ENCODE measurements around the gene PAN3.
A peak's percentile ranks its signal among the peaks of the same experiment; 100 is the strongest.

PAN3 gene

GRCh38 chr13:28117689-28118377 is 20.5 kb upstream of the PAN3 start:
- TF ChIP-seq NFRKB (IDR thresholded peaks at IDR 0.05): no peak
- no peak for TF ChIP-seq SUZ12 (IDR thresholded peaks at IDR 0.05)
- TF ChIP-seq TARDBP (IDR thresholded peaks at IDR 0.05): no peak
- no peak for TF ChIP-seq CTBP1 (IDR thresholded peaks at IDR 0.05; ENCODE audit: borderline replicate concordance)
- no peak for TF ChIP-seq FOXK2 (IDR thresholded peaks at IDR 0.05)
- no peak for TF ChIP-seq PKNOX1 (IDR thresholded peaks at IDR 0.05)
- TF ChIP-seq LEF1 (IDR thresholded peaks at IDR 0.05; ENCODE audit: borderline replicate concordance): no peak
- TF ChIP-seq HDGF (IDR thresholded peaks at IDR 0.05; ENCODE audit: borderline replicate concordance): no peak
- TF ChIP-seq SP1 (IDR thresholded peaks at IDR 0.05): no peak
- no peak for TF ChIP-seq ZNF384 (IDR thresholded peaks at IDR 0.05)
- TF ChIP-seq FOXM1 (IDR thresholded peaks at IDR 0.05; ENCODE audit: borderline replicate concordance): no peak
- no peak for TF ChIP-seq ARNT (IDR thresholded peaks at IDR 0.05)
- TF ChIP-seq ELF4 (IDR thresholded peaks at IDR 0.05): no peak
- TF ChIP-seq BHLHE40 (IDR thresholded peaks at IDR 0.05; ENCODE audit: borderline replicate concordance): no peak
- no peak for TF ChIP-seq FOXA1 (IDR thresholded peaks at IDR 0.05)
- TF ChIP-seq L3MBTL2 (conservative IDR thresholded peaks at IDR 0.05): no peak
- DNase-seq (ENCODE audit: extremely low spot score): no peak
- ChIA-PET POLR2A (no interaction called here), CTCF (interaction anchor here (0.5 to 1.1 kb wide), 2 partner anchors 23 to 45 kb away, joined by 3 to 7 read pairs; no protein-coding TSS in a partner anchor)

- TF ChIP-seq PKNOX1 (IDR thresholded peaks at IDR 0.05) (peak; percentile 22; the same call in 1 of the 2 replicates), ELF4 (IDR thresholded peaks at IDR 0.05) (no peak), FOXK2 (IDR thresholded peaks at IDR 0.05) (no peak), BHLHE40 (IDR thresholded peaks at IDR 0.05; ENCODE audit: borderline replicate concordance) (no peak), ZNF384 (IDR thresholded peaks at IDR 0.05) (no peak), LEF1 (IDR thresholded peaks at IDR 0.05; ENCODE audit: borderline replicate concordance) (no peak)
- ChIA-PET CTCF (no interaction called here), POLR2A (no interaction called here)
- DNase-seq (ENCODE audit: extremely low spot score): no peak
Observed at GRCh38 chr13:28120317-28120716, 18.0 kb upstream of the PAN3 start.

GRCh38 chr13:28121224-28121623 is 17.1 kb upstream of the PAN3 start:
- ChIA-PET POLR2A (no interaction called here), CTCF (no interaction called here)
- TF ChIP-seq CTBP1 (IDR thresholded peaks at IDR 0.05; ENCODE audit: borderline replicate concordance) (no peak), FOXK2 (IDR thresholded peaks at IDR 0.05) (no peak), BHLHE40 (IDR thresholded peaks at IDR 0.05; ENCODE audit: borderline replicate concordance) (no peak), ELF4 (IDR thresholded peaks at IDR 0.05) (no peak), L3MBTL2 (conservative IDR thresholded peaks at IDR 0.05) (no peak), ARNT (IDR thresholded peaks at IDR 0.05) (no peak), TARDBP (IDR thresholded peaks at IDR 0.05) (no peak), HDGF (IDR thresholded peaks at IDR 0.05; ENCODE audit: borderline replicate concordance) (no peak), LEF1 (IDR thresholded peaks at IDR 0.05; ENCODE audit: borderline replicate concordance) (no peak), SUZ12 (IDR thresholded peaks at IDR 0.05) (no peak), NFRKB (IDR thresholded peaks at IDR 0.05) (no peak), SP1 (IDR thresholded peaks at IDR 0.05) (no peak), PKNOX1 (IDR thresholded peaks at IDR 0.05) (no peak), FOXA1 (IDR thresholded peaks at IDR 0.05) (no peak), ZNF384 (IDR thresholded peaks at IDR 0.05) (no peak), FOXM1 (IDR thresholded peaks at IDR 0.05; ENCODE audit: borderline replicate concordance) (no peak)
- no peak for DNase-seq (ENCODE audit: extremely low spot score)

GRCh38 chr13:28128030-28128429 is 10.3 kb upstream of the PAN3 start:
- no peak for TF ChIP-seq TARDBP (IDR thresholded peaks at IDR 0.05)
- TF ChIP-seq HDGF (IDR thresholded peaks at IDR 0.05; ENCODE audit: borderline replicate concordance): no peak
- TF ChIP-seq FOXK2 (IDR thresholded peaks at IDR 0.05): no peak
- TF ChIP-seq ELF4 (IDR thresholded peaks at IDR 0.05): no peak
- no peak for TF ChIP-seq SP1 (IDR thresholded peaks at IDR 0.05)
- no peak for TF ChIP-seq LEF1 (IDR thresholded peaks at IDR 0.05; ENCODE audit: borderline replicate concordance)
- TF ChIP-seq ARNT (IDR thresholded peaks at IDR 0.05): no peak
- TF ChIP-seq L3MBTL2 (conservative IDR thresholded peaks at IDR 0.05): no peak
- TF ChIP-seq FOXM1 (IDR thresholded peaks at IDR 0.05; ENCODE audit: borderline replicate concordance): no peak
- no peak for TF ChIP-seq FOXA1 (IDR thresholded peaks at IDR 0.05)
- no peak for TF ChIP-seq ZNF384 (IDR thresholded peaks at IDR 0.05)
- DNase-seq (ENCODE audit: extremely low spot score): no peak
- CTCF ChIA-PET: no interaction called here
- POLR2A ChIA-PET: no interaction called here

GRCh38 chr13:28128926-28129325 is 9.4 kb upstream of the PAN3 start:
- no peak for DNase-seq (ENCODE audit: extremely low spot score)
- ChIA-PET POLR2A (no interaction called here), CTCF (no interaction called here)
- TF ChIP-seq BHLHE40 (IDR thresholded peaks at IDR 0.05; ENCODE audit: borderline replicate concordance) (no peak), HDGF (IDR thresholded peaks at IDR 0.05; ENCODE audit: borderline replicate concordance) (no peak), FOXM1 (IDR thresholded peaks at IDR 0.05; ENCODE audit: borderline replicate concordance) (no peak), ELF4 (IDR thresholded peaks at IDR 0.05) (no peak), PKNOX1 (IDR thresholded peaks at IDR 0.05) (no peak), ZNF384 (IDR thresholded peaks at IDR 0.05) (no peak), TARDBP (IDR thresholded peaks at IDR 0.05) (no peak), FOXA1 (IDR thresholded peaks at IDR 0.05) (no peak), ARNT (IDR thresholded peaks at IDR 0.05) (no peak), L3MBTL2 (conservative IDR thresholded peaks at IDR 0.05) (no peak), SP1 (IDR thresholded peaks at IDR 0.05) (no peak), FOXK2 (IDR thresholded peaks at IDR 0.05) (no peak), CTBP1 (IDR thresholded peaks at IDR 0.05; ENCODE audit: borderline replicate concordance) (no peak)
